Measurements from ENCODE around the gene LMO1.

GRCh38 chr11:8178297-8178696, 85.4 kb downstream of the LMO1 start:
- TF ChIP-seq CTCF (IDR thresholded peaks at IDR 0.05), result no peak
- TF ChIP-seq POLR2A (IDR thresholded peaks at IDR 0.05), result no peak

All from heart left ventricle (tissue), 13 donors.